SJSA1 (cell line): ENCODE data around the gene LIPI. TPM values are rescaled to one million over a fixed set of nuclear protein-coding genes. Genes with fewer than 3 reads are reported as not detected.
"Not testable (repeated sequence)": the region's sequence is repeated elsewhere in the genome, so short reads cannot be mapped to it uniquely, and the experiment has no call there.

Experiments
- DNase-seq, 2 experiments: peaks; one replicate each; pipeline ENCODE4 v3.0.0-alpha.2; 2015 to 2020; ENCODE audit warnings: low spot score in 2 of 2, low read depth in 1 of 2
- H3K27ac ChIP-seq: fragments of 250-450 bp; sonication (Bioruptor Pico); 2 replicates; pipeline ENCODE4 v1.5.1; 2020; ENCODE audit warnings: mild to moderate bottlenecking, moderate library complexity
- H3K27me3 ChIP-seq: fragments of 250-450 bp; sonication (Bioruptor Pico); replicated peaks from 2 replicates; pipeline ENCODE4 v1.5.1; 2020; ENCODE audit warnings: mild to moderate bottlenecking, moderate library complexity
- H3K36me3 ChIP-seq: fragments of 250-450 bp; sonication (Bioruptor Pico); 2 replicates; pipeline ENCODE4 v1.5.1; 2020; ENCODE audit warnings: mild to moderate bottlenecking
- H3K4me1 ChIP-seq: fragments of 250-450 bp; sonication (Bioruptor Pico); replicated peaks from 2 replicates; pipeline ENCODE4 v1.6.1; 2021; ENCODE audit warnings: mild to moderate bottlenecking
- H3K4me3 ChIP-seq: fragments of 250-450 bp; sonication (Bioruptor Pico); 2 replicates; pipeline ENCODE4 v1.5.1; 2020; ENCODE audit warnings: mild to moderate bottlenecking
- H3K9me3 ChIP-seq: fragments of 250-450 bp; sonication (Bioruptor Pico); replicated peaks from 2 replicates; pipeline ENCODE4 v1.5.1; 2020; ENCODE audit warnings: mild to moderate bottlenecking
- total RNA-seq: library from RNA; depleted of rRNA; stranded (reverse); fragments of >200 nt; shearing (Covaris generic); gene quantifications from 2 replicates; pipeline ENCODE4 v1.2.3, GENCODE V29; 2014

LIPI gene
- total RNA-seq, 1 experiment from 2014 or later, result not detected

GRCh38 chr21:14097881-14098499 is 112.8 kb downstream of the LIPI start:
- DNase-seq, result no peak

GRCh38 chr21:14096577-14096976 is 114.2 kb downstream of the LIPI start:
- H3K4me1 ChIP-seq, result no peaks in the 10 kb centered on the region
- no peaks in the 10 kb centered on the region for H3K9me3 ChIP-seq
- H3K27ac ChIP-seq, result no peak overlapping the region
- H3K4me3 ChIP-seq, result no peak overlapping the region
- no peaks in the 10 kb centered on the region for H3K27me3 ChIP-seq
- H3K36me3 ChIP-seq, result peaks cover 5% of the 10 kb centered on the region; the same call in 1 of the 2 replicates
- DNase-seq, result no peak

More at GRCh38 chr21:14097881-14098499, 112.8 kb downstream of the LIPI start:
- Histone ChIP-seq H3K27ac (no peak overlapping the region), H3K4me3 (no peak overlapping the region), H3K27me3 (no peaks in the 10 kb centered on the region), H3K4me1 (peaks cover 6% of the 10 kb centered on the region; the same call in 1 of the 2 replicates), H3K9me3 (no peaks in the 10 kb centered on the region), H3K36me3 (peaks cover 5% of the 10 kb centered on the region; the same call in 1 of the 2 replicates)

- DNase-seq, result no peak
- no peaks in the 10 kb centered on the region for H3K9me3 ChIP-seq
- H3K27ac ChIP-seq, result no peak overlapping the region
- H3K27me3 ChIP-seq, result no peaks in the 10 kb centered on the region
- H3K4me3 ChIP-seq, result no peak overlapping the region
- H3K36me3 ChIP-seq, result peaks cover 5% of the 10 kb centered on the region; the same call in 1 of the 2 replicates
- no peaks in the 10 kb centered on the region for H3K4me1 ChIP-seq
These were observed 114.6 kb downstream of the LIPI start for GRCh38 chr21:14096172-14096571.

- no peak overlapping the region for H3K27ac ChIP-seq
- no peaks in the 10 kb centered on the region for H3K4me1 ChIP-seq
- H3K27me3 ChIP-seq, result no peaks in the 10 kb centered on the region
- no peaks in the 10 kb centered on the region for H3K9me3 ChIP-seq
- peaks cover 5% of the 10 kb centered on the region; the same call in 1 of the 2 replicates for H3K36me3 ChIP-seq
- H3K4me3 ChIP-seq, result no peak overlapping the region
- no peak for DNase-seq
These were observed 115.7 kb downstream of the LIPI start for GRCh38 chr21:14095056-14095455.

GRCh38 chr21:14092834-14093560 is 117.8 kb downstream of the LIPI start:
- Histone ChIP-seq H3K4me1 (no peaks in the 10 kb centered on the region), H3K27me3 (no peaks in the 10 kb centered on the region), H3K36me3 (peaks cover 3% of the 10 kb centered on the region; the same call in 1 of the 2 replicates)

GRCh38 chr21:14090184-14090583 is 120.6 kb downstream of the LIPI start:
- not testable (repeated sequence) for H3K4me1 ChIP-seq, DNase-seq, H3K9me3 ChIP-seq, H3K27ac ChIP-seq, H3K4me3 ChIP-seq, H3K36me3 ChIP-seq, H3K27me3 ChIP-seq

More at GRCh38 chr21:14092834-14093560, 117.8 kb downstream of the LIPI start:
- Histone ChIP-seq H3K27ac (no peak overlapping the region), H3K4me3 (no peak overlapping the region), H3K9me3 (no peaks in the 10 kb centered on the region)
- DNase-seq, result no peak

GRCh38 chr21:14088391-14088790 is 122.4 kb downstream of the LIPI start:
- Histone ChIP-seq H3K9me3 (no peaks in the 10 kb centered on the region; the same call in 1 of the 2 replicates), H3K27me3 (no peaks in the 10 kb centered on the region), H3K27ac (no peak overlapping the region), H3K4me1 (no peaks in the 10 kb centered on the region), H3K36me3 (peaks cover 6% of the 10 kb centered on the region; the same call in 1 of the 2 replicates), H3K4me3 (no peak overlapping the region)
- DNase-seq, result no peak

GRCh38 chr21:14086553-14086952 is 124.2 kb downstream of the LIPI start:
- Histone ChIP-seq H3K4me3 (no peak overlapping the region), H3K27ac (no peak overlapping the region), H3K27me3 (no peaks in the 10 kb centered on the region), H3K4me1 (no peaks in the 10 kb centered on the region), H3K36me3 (peaks cover 6% of the 10 kb centered on the region; the same call in 1 of the 2 replicates), H3K9me3 (no peaks in the 10 kb centered on the region; the same call in 1 of the 2 replicates)
- DNase-seq, result no peak

- no peaks in the 10 kb centered on the region for H3K27me3 ChIP-seq
- peaks cover 6% of the 10 kb centered on the region; the same call in 1 of the 2 replicates for H3K36me3 ChIP-seq
- DNase-seq, result no peak
- no peaks in the 10 kb centered on the region; the same call in 1 of the 2 replicates for H3K9me3 ChIP-seq
- no peak overlapping the region for H3K4me3 ChIP-seq
- H3K4me1 ChIP-seq, result no peaks in the 10 kb centered on the region
- H3K27ac ChIP-seq, result no peak overlapping the region
These were observed 126.1 kb downstream of the LIPI start for GRCh38 chr21:14084701-14085100.

GRCh38 chr21:14084068-14084501 is 126.7 kb downstream of the LIPI start:
- no peaks in the 10 kb centered on the region; the same call in 1 of the 2 replicates for H3K9me3 ChIP-seq
- no peak overlapping the region for H3K4me3 ChIP-seq
- H3K4me1 ChIP-seq, result no peaks in the 10 kb centered on the region
- no peak overlapping the region for H3K27ac ChIP-seq
- DNase-seq, result no peak
- H3K27me3 ChIP-seq, result no peaks in the 10 kb centered on the region
- peaks cover 6% of the 10 kb centered on the region; the same call in 1 of the 2 replicates for H3K36me3 ChIP-seq

- H3K4me3 ChIP-seq, result no peak overlapping the region
- peaks cover 17% of the 10 kb centered on the region for H3K4me1 ChIP-seq
- no peak for DNase-seq
- peaks cover 5% of the 10 kb centered on the region; the same call in 1 of the 2 replicates for H3K9me3 ChIP-seq
- no peaks in the 10 kb centered on the region for H3K27me3 ChIP-seq
- peaks cover 6% of the 10 kb centered on the region; the same call in 1 of the 2 replicates for H3K36me3 ChIP-seq
- no peak overlapping the region for H3K27ac ChIP-seq
These were observed 130.0 kb downstream of the LIPI start for GRCh38 chr21:14080764-14081096.

- Histone ChIP-seq H3K4me1 (peaks cover 19% of the 10 kb centered on the region), H3K9me3 (peaks cover 7% of the 10 kb centered on the region; the same call in 1 of the 2 replicates), H3K36me3 (peaks cover 9% of the 10 kb centered on the region; the same call in 1 of the 2 replicates), H3K27ac (no peak overlapping the region), H3K27me3 (no peaks in the 10 kb centered on the region), H3K4me3 (no peak overlapping the region)
- peak in 1 of 2 experiments; percentile 31 for DNase-seq
These were observed 130.6 kb downstream of the LIPI start for GRCh38 chr21:14080040-14080763.

GRCh38 chr21:14078746-14079375 is 131.9 kb downstream of the LIPI start:
- no peak for DNase-seq
- H3K27me3 ChIP-seq, result no peaks in the 10 kb centered on the region
- peaks cover 19% of the 10 kb centered on the region for H3K4me1 ChIP-seq
- no peak overlapping the region for H3K4me3 ChIP-seq
- H3K9me3 ChIP-seq, result peaks cover 7% of the 10 kb centered on the region; the same call in 1 of the 2 replicates
- peaks cover 4% of the 10 kb centered on the region; the same call in 1 of the 2 replicates for H3K36me3 ChIP-seq
- no peak overlapping the region for H3K27ac ChIP-seq
